Glutamatergic neuron (in vitro differentiated cells): Measurements from ENCODE around the gene TRIO. TPM values are rescaled to one million over a fixed set of nuclear protein-coding genes. Genes with fewer than 3 reads are reported as not detected.

ENCODE experiments used
- DNase-seq: peaks from one replicate; pipeline ENCODE4 v3.0.0; 2022
- H3K27ac Mint-ChIP-seq: one replicate; pipeline ENCODE4 v1.8.0; 2020; ENCODE audit warnings: mild to moderate bottlenecking, mixed read lengths, inconsistent platforms; ENCODE audit not compliant: unreplicated experiment
- H3K27me3 Mint-ChIP-seq: one replicate; pipeline ENCODE4 v1.8.0; 2020; ENCODE audit warnings: mild to moderate bottlenecking, moderate library complexity, mixed read lengths, inconsistent platforms; ENCODE audit not compliant: unreplicated experiment
- H3K36me3 Mint-ChIP-seq: one replicate; pipeline ENCODE4 v1.8.0; 2020; ENCODE audit warnings: mild to moderate bottlenecking, mixed read lengths, inconsistent platforms; ENCODE audit not compliant: unreplicated experiment
- H3K4me1 Mint-ChIP-seq: one replicate; pipeline ENCODE4 v1.8.0; 2020; ENCODE audit warnings: mild to moderate bottlenecking, low read depth, mixed read lengths, inconsistent platforms; ENCODE audit not compliant: unreplicated experiment
- H3K4me3 Mint-ChIP-seq: one replicate; pipeline ENCODE4 v1.8.0; 2020; ENCODE audit warnings: mild to moderate bottlenecking, mixed read lengths, inconsistent platforms; ENCODE audit not compliant: unreplicated experiment
- H3K9me3 Mint-ChIP-seq: one replicate; pipeline ENCODE4 v1.8.0; 2020; ENCODE audit warnings: mild to moderate bottlenecking, moderate library complexity, mixed read lengths, inconsistent platforms; ENCODE audit not compliant: unreplicated experiment
- CTCF ChIP-seq: fragments of 200-600 bp; sonication (generic); IDR thresholded peaks from one replicate; pipeline ENCODE4 v1.5.0; 2021; ENCODE audit not compliant: partially characterized antibody, unreplicated experiment
- total RNA-seq: library from RNA; stranded (reverse); fragmentation: NEBNext Ultra II Directional; extraction: Animal tissue kit (Norgen Biotek cat#: 25700); gene quantifications from one replicate; pipeline ENCODE4 v1.2.1, GENCODE V29; 2021; ENCODE audit not compliant: unreplicated experiment

Gene TRIO
- total RNA-seq, 1 donor from 2014 or later = 281 TPM

GRCh38 chr5:14331386-14331781 is 188.2 kb downstream of the TRIO start:
- DNase-seq = no peak
- Mint-ChIP-seq H3K36me3 (no peaks in the 10 kb centered on the region), H3K4me3 (no peak overlapping the region), H3K27ac (no peak overlapping the region), H3K9me3 (no peaks in the 10 kb centered on the region), H3K4me1 (peaks cover 1% of the 10 kb centered on the region), H3K27me3 (peaks cover 2% of the 10 kb centered on the region)
- TF ChIP-seq CTCF = no peak

DNA sequence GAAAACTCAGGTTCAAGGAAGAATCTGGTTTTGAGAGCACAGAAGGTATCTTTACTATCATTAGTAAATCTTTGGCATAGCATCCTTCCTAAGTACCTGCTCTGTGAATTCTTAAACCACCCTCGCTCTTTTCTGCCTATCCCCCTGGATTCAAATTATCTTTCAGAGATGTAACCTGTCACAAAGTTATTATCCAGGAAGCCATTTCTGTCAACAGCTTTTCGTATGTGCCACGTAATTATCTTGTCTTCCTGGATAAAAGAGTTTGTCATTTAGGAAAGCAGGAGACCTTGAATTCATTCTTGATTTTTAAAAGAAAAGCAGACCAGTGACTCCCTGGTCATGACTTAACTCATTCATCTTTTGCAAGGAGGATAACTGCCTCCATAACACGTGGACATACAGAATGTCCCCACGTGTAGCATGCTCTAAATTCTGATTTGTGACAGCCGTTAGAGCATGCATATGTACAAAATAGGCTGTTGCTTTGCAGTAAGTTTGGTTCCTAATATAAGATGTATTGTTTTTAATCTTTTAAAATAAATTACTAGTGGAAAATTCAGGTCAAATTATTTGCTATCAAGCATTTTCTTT is 189.0 kb downstream of the TRIO start:
- Mint-ChIP-seq H3K27me3 (peaks cover 2% of the 10 kb centered on the region), H3K9me3 (no peaks in the 10 kb centered on the region), H3K27ac (no peak overlapping the region), H3K36me3 (no peaks in the 10 kb centered on the region), H3K4me3 (no peak overlapping the region), H3K4me1 (no peaks in the 10 kb centered on the region)
- no peak for DNase-seq
- TF ChIP-seq CTCF = no peak

GRCh38 chr5:14332746-14333145 is 189.6 kb downstream of the TRIO start:
- DNase-seq = no peak
- no peaks in the 10 kb centered on the region for H3K36me3 Mint-ChIP-seq
- no peaks in the 10 kb centered on the region for H3K4me1 Mint-ChIP-seq
- H3K4me3 Mint-ChIP-seq = no peak overlapping the region
- TF ChIP-seq CTCF = no peak
- no peak overlapping the region for H3K27ac Mint-ChIP-seq
- peaks cover 2% of the 10 kb centered on the region for H3K27me3 Mint-ChIP-seq
- no peaks in the 10 kb centered on the region for H3K9me3 Mint-ChIP-seq

- Mint-ChIP-seq H3K27me3 (no peaks in the 10 kb centered on the region), H3K4me1 (peaks cover 11% of the 10 kb centered on the region), H3K36me3 (no peaks in the 10 kb centered on the region), H3K4me3 (no peak overlapping the region), H3K9me3 (no peaks in the 10 kb centered on the region), H3K27ac (no peak overlapping the region)
- TF ChIP-seq CTCF = no peak
- DNase-seq = no peak
Observed at GRCh38 chr5:14337593-14337992, 194.5 kb downstream of the TRIO start.

- no peaks in the 10 kb centered on the region for H3K9me3 Mint-ChIP-seq
- no peak for TF ChIP-seq CTCF
- no peaks in the 10 kb centered on the region for H3K36me3 Mint-ChIP-seq
- no peak for DNase-seq
- peaks cover 12% of the 10 kb centered on the region for H3K4me1 Mint-ChIP-seq
- H3K4me3 Mint-ChIP-seq = no peak overlapping the region
- H3K27ac Mint-ChIP-seq = no peak overlapping the region
- H3K27me3 Mint-ChIP-seq = no peaks in the 10 kb centered on the region
Observed at GRCh38 chr5:14339468-14339867, 196.3 kb downstream of the TRIO start.
